Caco-2 (cell line): ENCODE data around the gene B4GALNT2. TPM values are rescaled to one million over a fixed set of nuclear protein-coding genes. Genes with fewer than 3 reads are reported as not detected.
A peak's percentile ranks its signal among the peaks of the same experiment; 100 is the strongest.
"Not testable (repeated sequence)": the region's sequence is repeated elsewhere in the genome, so short reads cannot be mapped to it uniquely, and the experiment has no call there.

ENCODE experiments used
- BruUV-seq: library from RNA; stranded (reverse); fragments of 400-500 nt; replicated peaks from 2 replicates; lab custom pipeline; 2021; lab: Mats Ljungman, UMichigan
- CTCF ChIA-PET: fragments of 300-600 bp; sonication (Branson Sonifier 250); formaldehyde crosslinking; loops from one replicate; lab custom pipeline; 2022; ENCODE audit warnings: antibody characterized with exemption; lab: Charles Lee
- POLR2A ChIA-PET: fragments of 300-600 bp; sonication (Branson Sonifier 250); formaldehyde crosslinking; loops from one replicate; lab custom pipeline; 2022; ENCODE audit warnings: antibody characterized with exemption; lab: Charles Lee
- DNase-seq, 2 experiments: peaks; one replicate each; pipeline versions ENCODE4 v3.0.0 to v3.0.0-alpha.2; 2020 to 2022
- H3K27me3 ChIP-seq: replicated peaks from 2 replicates; pipeline ENCODE4 v1.6.0; 2011; ENCODE audit warnings: low read length; ENCODE audit not compliant: control insufficient read depth, insufficient read depth
- H3K36me3 ChIP-seq: 2 replicates; pipeline ENCODE4 v1.5.1; 2011; ENCODE audit warnings: low read length; ENCODE audit not compliant: control insufficient read depth, insufficient read depth
- H3K4me1 ChIP-seq: fragments of 250-450 bp; sonication (Bioruptor Pico); 2 replicates; pipeline ENCODE4 v1.5.1; 2020; ENCODE audit warnings: mild to moderate bottlenecking
- H3K4me3 ChIP-seq: 2 replicates; pipeline ENCODE4 v1.5.1; 2011; ENCODE audit warnings: low read depth, mild to moderate bottlenecking, control low read depth, low read length
- H3K9me3 ChIP-seq: fragments of 250-450 bp; sonication (Bioruptor Pico); 2 replicates; pipeline ENCODE4 v1.5.1; 2020; ENCODE audit warnings: mild to moderate bottlenecking, moderate library complexity
- H3K27ac Mint-ChIP-seq: one replicate; pipeline ENCODE4 v1.8.0; 2022; ENCODE audit warnings: mixed read lengths; ENCODE audit not compliant: unreplicated experiment
- H3K27me3 Mint-ChIP-seq: one replicate; pipeline ENCODE4 v1.8.0; 2022; ENCODE audit warnings: mixed read lengths; ENCODE audit not compliant: insufficient read depth, unreplicated experiment
- H3K36me3 Mint-ChIP-seq: one replicate; pipeline ENCODE4 v1.8.0; 2022; ENCODE audit warnings: mild to moderate bottlenecking, mixed read lengths; ENCODE audit not compliant: insufficient read depth, unreplicated experiment
- H3K4me1 Mint-ChIP-seq: one replicate; pipeline ENCODE4 v1.8.0; 2022; ENCODE audit warnings: low read depth, mixed read lengths; ENCODE audit not compliant: unreplicated experiment
- H3K4me3 Mint-ChIP-seq: one replicate; pipeline ENCODE4 v1.8.0; 2022; ENCODE audit warnings: mild to moderate bottlenecking, moderate library complexity, mixed read lengths; ENCODE audit not compliant: unreplicated experiment
- H3K9me3 Mint-ChIP-seq: one replicate; pipeline ENCODE4 v1.8.0; 2022; ENCODE audit warnings: mixed read lengths; ENCODE audit not compliant: unreplicated experiment
- intact Hi-C: fragments of 100-400 bp; cut with micrococcal nuclease; formaldehyde crosslinking; loops from one replicate; pipeline ENCODE4 v1.10.0; 2022; ENCODE audit not compliant: unreplicated experiment
- total RNA-seq: library from RNA; stranded (reverse); gene quantifications from 2 replicates; pipeline ENCODE4 v1.2.3, GENCODE V29; 2022
- TF ChIP-seq, protein P1 (sequence below), 2 experiments: fragments of 200-600 bp in 1 of 2; IDR thresholded peaks; 1 replicate in 1 of 2; 2 replicates in 1 of 2; pipeline versions ENCODE4 v1.5.1 to v1.8.0; 2011 to 2022; ENCODE audit warnings: antibody characterized with exemption in 1 of 2, control low read depth in 1 of 2, inconsistent platforms in 1 of 2, low read depth in 1 of 2, low read length in 1 of 2, mild to moderate bottlenecking in 1 of 2, moderate library complexity in 1 of 2; ENCODE audit not compliant: insufficient read depth in 1 of 2, severe bottlenecking in 1 of 2, unreplicated experiment in 1 of 2

The B4GALNT2 gene
- total RNA-seq, 1 experiment from 2014 or later, result 1.3 TPM

DNA sequence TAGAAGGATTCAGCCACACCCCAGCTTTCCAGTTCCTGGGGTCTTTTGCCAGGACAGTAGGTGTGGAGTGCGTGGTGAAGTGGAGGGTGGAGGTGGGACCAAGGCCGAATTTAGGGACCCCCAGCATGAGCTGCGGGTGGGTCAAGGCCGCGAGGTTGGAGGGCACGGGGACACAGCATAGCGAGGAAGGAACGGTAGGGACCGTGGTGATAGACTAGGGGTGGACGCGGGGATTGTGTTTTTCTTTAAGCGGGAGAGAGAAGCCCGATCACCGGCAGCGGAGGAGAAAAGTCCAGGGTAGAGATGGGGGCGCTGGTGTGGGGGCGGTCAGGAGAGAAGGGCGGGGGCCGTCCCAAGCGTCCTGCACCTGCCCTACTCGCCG, 261 bp upstream of the B4GALNT2 start:
- Mint-ChIP-seq H3K4me1 (peaks cover 8% of the 10 kb centered on the region), H3K4me3 (peak overlapping the region; percentile 84), H3K27ac (peak overlapping the region; percentile 50), H3K36me3 (peaks cover 12% of the 10 kb centered on the region), H3K9me3 (peaks cover 39% of the 10 kb centered on the region), H3K27me3 (no peaks in the 10 kb centered on the region)
- peak overlapping the region; percentile 58 for H3K4me3 ChIP-seq
- peaks cover 2% of the 10 kb centered on the region; the same call in 1 of the 2 replicates for H3K27me3 ChIP-seq
- ChIA-PET POLR2A (interaction anchor here (0.5 to 0.6 kb wide), 2 partner anchors 433 to 497 kb away, joined by 3 to 4 read pairs; no protein-coding TSS in a partner anchor), CTCF (no interaction called here)
- H3K4me1 ChIP-seq, result peaks cover 6% of the 10 kb centered on the region; the same call in 1 of the 2 replicates
- no TSS peak for BruUV-seq
- no peak for DNase-seq
- no peaks in the 10 kb centered on the region; the same call in 1 of the 2 replicates for H3K36me3 ChIP-seq
- H3K9me3 ChIP-seq, result peaks cover 31% of the 10 kb centered on the region
- TF ChIP-seq, protein P1, sequence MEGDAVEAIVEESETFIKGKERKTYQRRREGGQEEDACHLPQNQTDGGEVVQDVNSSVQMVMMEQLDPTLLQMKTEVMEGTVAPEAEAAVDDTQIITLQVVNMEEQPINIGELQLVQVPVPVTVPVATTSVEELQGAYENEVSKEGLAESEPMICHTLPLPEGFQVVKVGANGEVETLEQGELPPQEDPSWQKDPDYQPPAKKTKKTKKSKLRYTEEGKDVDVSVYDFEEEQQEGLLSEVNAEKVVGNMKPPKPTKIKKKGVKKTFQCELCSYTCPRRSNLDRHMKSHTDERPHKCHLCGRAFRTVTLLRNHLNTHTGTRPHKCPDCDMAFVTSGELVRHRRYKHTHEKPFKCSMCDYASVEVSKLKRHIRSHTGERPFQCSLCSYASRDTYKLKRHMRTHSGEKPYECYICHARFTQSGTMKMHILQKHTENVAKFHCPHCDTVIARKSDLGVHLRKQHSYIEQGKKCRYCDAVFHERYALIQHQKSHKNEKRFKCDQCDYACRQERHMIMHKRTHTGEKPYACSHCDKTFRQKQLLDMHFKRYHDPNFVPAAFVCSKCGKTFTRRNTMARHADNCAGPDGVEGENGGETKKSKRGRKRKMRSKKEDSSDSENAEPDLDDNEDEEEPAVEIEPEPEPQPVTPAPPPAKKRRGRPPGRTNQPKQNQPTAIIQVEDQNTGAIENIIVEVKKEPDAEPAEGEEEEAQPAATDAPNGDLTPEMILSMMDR (IDR thresholded peaks at IDR 0.05; ENCODE audit: insufficient read depth in 1 of 2, low read depth in 1 of 2, low read length in 1 of 2, severe bottlenecking in 1 of 2, unreplicated experiment in 1 of 2), result no peak
- intact Hi-C loops, result loop anchor here (2.0 to 5.0 kb wide), 4 partner anchors 26 to 95 kb away; no protein-coding TSS in a partner anchor

DNA sequence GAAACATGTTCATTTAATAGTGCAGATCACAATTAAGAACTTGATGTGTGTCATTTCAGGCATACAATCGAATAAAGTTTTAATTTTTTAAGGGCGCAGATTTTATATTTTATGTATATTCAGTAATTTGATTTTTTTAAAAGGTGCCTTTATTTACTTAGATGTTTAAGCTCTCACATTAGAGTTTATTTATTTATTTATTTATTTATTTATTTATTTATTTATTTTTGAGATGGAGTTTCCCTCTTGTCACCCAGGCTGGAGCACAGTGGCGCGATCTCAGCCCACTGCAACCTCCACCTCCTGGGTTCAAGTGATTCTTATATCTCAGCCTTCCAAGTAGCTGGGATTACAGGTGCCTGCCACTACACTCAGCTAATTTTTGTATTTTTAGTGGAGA, 3.8 kb downstream of the B4GALNT2 start:
- POLR2A ChIA-PET, result no interaction called here
- no TSS peak for BruUV-seq
- H3K4me3 ChIP-seq, result no peak overlapping the region
- no peaks in the 10 kb centered on the region for H3K36me3 ChIP-seq
- intact Hi-C loops, result no loop called here
- Mint-ChIP-seq H3K9me3 (no peaks in the 10 kb centered on the region), H3K27ac (no peak overlapping the region), H3K4me3 (no peak overlapping the region), H3K36me3 (peaks cover 7% of the 10 kb centered on the region), H3K4me1 (peaks cover 8% of the 10 kb centered on the region), H3K27me3 (peaks cover 2% of the 10 kb centered on the region)
- CTCF ChIA-PET, result interaction anchor here (0.6 kb wide), 1 partner anchor 361 kb away, joined by 3 read pairs; no protein-coding TSS in a partner anchor
- TF ChIP-seq, protein P1 (IDR thresholded peaks at IDR 0.05; ENCODE audit: insufficient read depth in 1 of 2, low read depth in 1 of 2, low read length in 1 of 2, severe bottlenecking in 1 of 2, unreplicated experiment in 1 of 2), result no peak
- no peaks in the 10 kb centered on the region for H3K9me3 ChIP-seq
- peaks cover 6% of the 10 kb centered on the region; the same call in 1 of the 2 replicates for H3K4me1 ChIP-seq
- H3K27me3 ChIP-seq, result peaks cover 2% of the 10 kb centered on the region; the same call in 1 of the 2 replicates
- DNase-seq, result no peak

GRCh38 chr17:49145654-49146053, 13.1 kb downstream of the B4GALNT2 start:
- H3K27me3 Mint-ChIP-seq, BruUV-seq, H3K4me1 Mint-ChIP-seq, H3K9me3 ChIP-seq, H3K27me3 ChIP-seq, H3K4me1 ChIP-seq, CTCF ChIA-PET, DNase-seq, intact Hi-C loops, POLR2A ChIA-PET, H3K4me3 ChIP-seq, H3K27ac Mint-ChIP-seq, H3K4me3 Mint-ChIP-seq, H3K36me3 Mint-ChIP-seq, H3K36me3 ChIP-seq: not testable (repeated sequence)
- H3K9me3 Mint-ChIP-seq, result peaks cover 16% of the 10 kb centered on the region
